Hepatocyte (in vitro differentiated cells): ENCODE measurements around the gene EHD1.
A peak's percentile ranks its signal among the peaks of the same experiment; 100 is the strongest.

Experiments used
- EZH2phosphoT487 ChIP-seq: fragments of 200-600 bp; sonication (generic); IDR thresholded peaks from one replicate; pipeline ENCODE4 v1.6.1; 2018; ENCODE audit warnings: antibody characterized with exemption, mild to moderate bottlenecking, low read depth, moderate library complexity; ENCODE audit not compliant: unreplicated experiment, severe bottlenecking
- TF ChIP-seq, protein P1 (sequence below): fragments of 200-600 bp; sonication (generic); IDR thresholded peaks from 2 replicates; pipeline ENCODE4 v1.5.1; 2016; ENCODE audit warnings: antibody characterized with exemption, mild to moderate bottlenecking; ENCODE audit not compliant: poor library complexity

GRCh38 chr11:64894070-64894811, 15.8 kb upstream of the EHD1 start:
- TF ChIP-seq, protein P1, sequence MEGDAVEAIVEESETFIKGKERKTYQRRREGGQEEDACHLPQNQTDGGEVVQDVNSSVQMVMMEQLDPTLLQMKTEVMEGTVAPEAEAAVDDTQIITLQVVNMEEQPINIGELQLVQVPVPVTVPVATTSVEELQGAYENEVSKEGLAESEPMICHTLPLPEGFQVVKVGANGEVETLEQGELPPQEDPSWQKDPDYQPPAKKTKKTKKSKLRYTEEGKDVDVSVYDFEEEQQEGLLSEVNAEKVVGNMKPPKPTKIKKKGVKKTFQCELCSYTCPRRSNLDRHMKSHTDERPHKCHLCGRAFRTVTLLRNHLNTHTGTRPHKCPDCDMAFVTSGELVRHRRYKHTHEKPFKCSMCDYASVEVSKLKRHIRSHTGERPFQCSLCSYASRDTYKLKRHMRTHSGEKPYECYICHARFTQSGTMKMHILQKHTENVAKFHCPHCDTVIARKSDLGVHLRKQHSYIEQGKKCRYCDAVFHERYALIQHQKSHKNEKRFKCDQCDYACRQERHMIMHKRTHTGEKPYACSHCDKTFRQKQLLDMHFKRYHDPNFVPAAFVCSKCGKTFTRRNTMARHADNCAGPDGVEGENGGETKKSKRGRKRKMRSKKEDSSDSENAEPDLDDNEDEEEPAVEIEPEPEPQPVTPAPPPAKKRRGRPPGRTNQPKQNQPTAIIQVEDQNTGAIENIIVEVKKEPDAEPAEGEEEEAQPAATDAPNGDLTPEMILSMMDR = peak; percentile 75
- TF ChIP-seq EZH2phosphoT487 = no peak
